Measurements from ENCODE around the gene SEMA3C.

Gene SEMA3C

DNA sequence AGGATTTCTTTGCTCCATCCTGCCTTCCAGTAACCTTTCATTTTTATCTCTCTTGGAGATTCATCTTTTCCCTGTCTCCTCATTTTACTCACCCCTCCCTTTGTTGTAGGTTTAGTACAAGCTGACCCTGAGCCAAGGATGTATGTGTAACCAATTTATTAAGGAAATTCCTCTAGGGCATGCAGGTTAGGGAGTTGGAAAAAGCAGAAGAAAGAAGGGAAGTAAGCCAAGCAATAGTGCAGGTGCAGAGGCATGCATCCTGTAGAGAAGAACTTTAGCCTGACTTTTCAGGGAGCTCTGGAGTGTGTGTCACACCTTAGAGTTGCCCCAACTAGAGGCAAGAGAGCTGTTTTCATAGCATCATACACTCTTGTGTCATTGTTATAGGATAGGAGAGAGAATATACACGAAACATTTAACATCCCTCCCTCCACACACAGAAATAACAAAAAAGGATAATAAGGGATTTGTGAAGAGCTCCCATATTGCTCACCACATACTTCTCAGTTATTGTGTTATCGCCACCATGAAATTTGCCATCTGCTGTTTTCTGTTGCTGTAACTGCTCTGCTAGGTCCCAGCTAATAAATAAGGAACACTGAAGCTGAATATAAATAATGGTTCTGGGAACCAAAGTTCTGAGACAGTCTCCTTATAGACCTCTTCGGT, 21.8 kb upstream of the SEMA3C start:
- Histone ChIP-seq H3K27me3 (ENCODE audit: control insufficient read depth, insufficient read depth, low read length) (peaks cover 4% of the 10 kb centered on the region), H3K9ac (no peak overlapping the region), H3K79me2 (no peaks in the 10 kb centered on the region), H3K9me3 (ENCODE audit: control insufficient read depth, low read length) (no peaks in the 10 kb centered on the region), H3K27ac (no peak overlapping the region), H3K4me3 (ENCODE audit: low read depth, low read length) (no peak overlapping the region), H3K4me2 (ENCODE audit: low read length) (no peak overlapping the region), H3K4me1 (no peaks in the 10 kb centered on the region), H3K36me3 (ENCODE audit: control insufficient read depth, insufficient read depth, low read length) (no peaks in the 10 kb centered on the region), H2AFZ (no peak overlapping the region)
- TF ChIP-seq, protein P1, sequence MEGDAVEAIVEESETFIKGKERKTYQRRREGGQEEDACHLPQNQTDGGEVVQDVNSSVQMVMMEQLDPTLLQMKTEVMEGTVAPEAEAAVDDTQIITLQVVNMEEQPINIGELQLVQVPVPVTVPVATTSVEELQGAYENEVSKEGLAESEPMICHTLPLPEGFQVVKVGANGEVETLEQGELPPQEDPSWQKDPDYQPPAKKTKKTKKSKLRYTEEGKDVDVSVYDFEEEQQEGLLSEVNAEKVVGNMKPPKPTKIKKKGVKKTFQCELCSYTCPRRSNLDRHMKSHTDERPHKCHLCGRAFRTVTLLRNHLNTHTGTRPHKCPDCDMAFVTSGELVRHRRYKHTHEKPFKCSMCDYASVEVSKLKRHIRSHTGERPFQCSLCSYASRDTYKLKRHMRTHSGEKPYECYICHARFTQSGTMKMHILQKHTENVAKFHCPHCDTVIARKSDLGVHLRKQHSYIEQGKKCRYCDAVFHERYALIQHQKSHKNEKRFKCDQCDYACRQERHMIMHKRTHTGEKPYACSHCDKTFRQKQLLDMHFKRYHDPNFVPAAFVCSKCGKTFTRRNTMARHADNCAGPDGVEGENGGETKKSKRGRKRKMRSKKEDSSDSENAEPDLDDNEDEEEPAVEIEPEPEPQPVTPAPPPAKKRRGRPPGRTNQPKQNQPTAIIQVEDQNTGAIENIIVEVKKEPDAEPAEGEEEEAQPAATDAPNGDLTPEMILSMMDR (IDR thresholded peaks at IDR 0.05) = no peak

DNA sequence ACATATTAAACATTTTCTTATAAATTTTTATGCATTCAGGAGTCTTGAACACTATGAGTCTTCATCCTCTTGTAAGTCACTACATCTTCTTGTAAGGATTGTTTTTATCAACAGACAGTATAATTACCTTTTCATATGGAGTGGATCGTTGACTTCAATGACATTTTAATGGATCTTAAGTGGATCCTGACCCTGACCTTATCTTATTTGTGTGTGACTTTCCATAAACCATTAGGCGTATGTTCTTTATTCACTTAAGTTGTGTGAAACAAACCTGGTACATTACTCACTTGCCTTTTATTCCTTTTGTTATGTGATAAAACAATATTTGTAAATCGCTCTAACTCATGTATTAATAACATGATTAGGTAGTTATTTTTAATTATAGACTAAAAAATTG, 18.5 kb upstream of the SEMA3C start:
- Histone ChIP-seq H3K79me2 (no peaks in the 10 kb centered on the region), H2AFZ (no peak overlapping the region), H3K4me2 (ENCODE audit: low read length) (no peak overlapping the region), H3K9ac (no peak overlapping the region), H3K4me3 (ENCODE audit: low read depth, low read length) (no peak overlapping the region), H3K4me1 (no peaks in the 10 kb centered on the region), H3K27ac (no peak overlapping the region), H3K36me3 (ENCODE audit: control insufficient read depth, insufficient read depth, low read length) (no peaks in the 10 kb centered on the region), H3K27me3 (ENCODE audit: control insufficient read depth, insufficient read depth, low read length) (no peaks in the 10 kb centered on the region), H3K9me3 (ENCODE audit: control insufficient read depth, low read length) (no peaks in the 10 kb centered on the region)
- TF ChIP-seq, protein P1 (IDR thresholded peaks at IDR 0.05) = no peak

DNA sequence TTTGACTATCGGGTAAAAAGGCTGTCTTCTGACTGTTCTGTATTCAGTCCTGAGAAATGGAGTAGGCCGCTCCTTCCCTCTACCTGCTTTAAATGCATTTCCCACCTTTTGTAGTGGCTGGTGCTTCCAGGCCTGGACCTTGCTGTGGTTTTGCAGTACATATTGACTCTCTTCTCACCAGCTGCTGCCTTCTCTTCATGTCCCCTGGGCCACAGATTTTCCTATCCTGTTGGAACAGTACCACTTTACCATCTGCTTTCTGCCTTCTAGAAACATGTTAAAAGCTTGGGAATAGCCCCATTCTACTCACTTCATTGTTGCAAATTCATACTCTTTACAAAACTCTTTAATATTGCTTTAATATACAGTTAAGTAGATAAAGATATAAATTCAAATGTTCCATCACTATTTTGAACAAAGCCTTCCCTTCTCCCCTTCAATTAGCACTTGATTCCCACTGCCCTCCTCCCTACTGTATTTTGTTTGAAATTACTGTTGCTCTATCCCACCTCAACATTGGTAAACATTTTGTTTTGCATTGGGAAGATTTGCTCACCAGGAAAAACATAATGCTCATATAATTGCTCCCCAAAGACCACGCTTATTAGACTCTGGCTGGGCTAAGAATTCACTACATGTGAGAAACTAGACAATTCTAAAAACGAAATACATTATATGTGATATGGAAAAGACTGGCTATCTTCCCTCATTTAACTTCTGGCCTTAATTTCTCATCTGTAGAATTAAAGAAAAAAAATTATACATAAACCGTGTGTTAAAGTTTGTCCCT, 17.3 kb upstream of the SEMA3C start:
- Histone ChIP-seq H3K79me2 (no peaks in the 10 kb centered on the region), H3K4me2 (ENCODE audit: low read length) (no peak overlapping the region), H3K36me3 (ENCODE audit: control insufficient read depth, insufficient read depth, low read length) (no peaks in the 10 kb centered on the region), H3K9me3 (ENCODE audit: control insufficient read depth, low read length) (no peaks in the 10 kb centered on the region), H2AFZ (no peak overlapping the region), H3K27me3 (ENCODE audit: control insufficient read depth, insufficient read depth, low read length) (no peaks in the 10 kb centered on the region), H3K4me3 (ENCODE audit: low read depth, low read length) (no peak overlapping the region), H3K27ac (no peak overlapping the region), H3K4me1 (no peaks in the 10 kb centered on the region), H3K9ac (no peak overlapping the region)
- TF ChIP-seq, protein P1 (IDR thresholded peaks at IDR 0.05) = no peak

DNA sequence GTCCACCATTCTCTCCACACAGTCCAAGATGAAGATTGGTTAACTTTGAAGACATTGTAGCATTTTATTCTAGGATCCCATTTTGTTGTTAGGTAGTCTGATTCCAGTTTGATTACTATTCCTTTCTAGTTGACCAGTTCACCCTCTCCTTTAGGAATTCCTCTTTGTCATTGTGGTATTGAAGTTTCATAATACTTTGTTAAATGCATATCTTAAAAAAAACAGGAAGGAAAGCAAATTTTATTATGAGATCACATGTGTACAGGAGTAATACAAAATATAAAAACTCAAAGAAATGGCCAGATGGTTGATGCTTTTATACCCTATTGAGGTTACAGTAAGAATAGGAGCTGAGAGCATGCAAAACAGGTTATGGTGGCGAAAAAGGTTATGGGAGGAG, 15.5 kb upstream of the SEMA3C start:
- Histone ChIP-seq H3K27me3 (ENCODE audit: control insufficient read depth, insufficient read depth, low read length) (no peaks in the 10 kb centered on the region), H3K4me2 (ENCODE audit: low read length) (no peak overlapping the region), H3K79me2 (no peaks in the 10 kb centered on the region), H3K4me3 (ENCODE audit: low read depth, low read length) (no peak overlapping the region), H3K27ac (no peak overlapping the region), H3K9ac (no peak overlapping the region), H3K36me3 (ENCODE audit: control insufficient read depth, insufficient read depth, low read length) (no peaks in the 10 kb centered on the region), H3K4me1 (no peaks in the 10 kb centered on the region), H2AFZ (no peak overlapping the region), H3K9me3 (ENCODE audit: control insufficient read depth, low read length) (no peaks in the 10 kb centered on the region)
- TF ChIP-seq, protein P1 (IDR thresholded peaks at IDR 0.05) = no peak

Data from parathyroid adenoma (tissue), 2 donors.